HepG2 (cell line): ENCODE measurements around the gene ANKRD13C.

Experiments used
- CEBPB ChIP-seq: IDR thresholded peaks from 2 replicates; pipeline ENCODE4 v1.6.1; 2011; ENCODE audit warnings: low read depth, low read length, improper control_type of control experiment, borderline replicate concordance
- CTCF ChIP-seq: sonication (generic); formaldehyde crosslinking; IDR thresholded peaks from 2 replicates; pipeline ENCODE4 v1.5.0; 2020; ENCODE audit warnings: mild to moderate bottlenecking, missing genetic modification reagents, moderate library complexity
- NCOA1 ChIP-seq: sonication (generic); formaldehyde crosslinking; IDR thresholded peaks from 2 replicates; pipeline ENCODE4 v1.9.0; 2021; ENCODE audit warnings: missing genetic modification reagents
- SOX13 ChIP-seq, 3 experiments: fragments of 450-650 bp in 1 of 3; sonication (generic) in 1 of 3; formaldehyde crosslinking in 1 of 3; IDR thresholded peaks in 2 of 3; conservative IDR thresholded peaks in 1 of 3; 2 replicates each; pipeline versions ENCODE4 v1.5.0 to v1.6.1; 2016 to 2020; ENCODE audit warnings: antibody characterized with exemption in 1 of 3, mild to moderate bottlenecking in 1 of 3, missing compliant biosample characterization in 1 of 3, missing genetic modification reagents in 1 of 3, moderate library complexity in 1 of 3
- TBL1XR1 ChIP-seq: fragments of 150-350 bp; IDR thresholded peaks from 2 replicates; pipeline ENCODE4 v1.6.1; 2014; ENCODE audit warnings: borderline replicate concordance, low read length; ENCODE audit not compliant: partially characterized antibody
- ZMAT3 ChIP-seq: sonication (generic); formaldehyde crosslinking; conservative IDR thresholded peaks from 2 replicates; pipeline ENCODE4 v1.7.0; 2021; ENCODE audit warnings: missing genetic modification reagents

DNA sequence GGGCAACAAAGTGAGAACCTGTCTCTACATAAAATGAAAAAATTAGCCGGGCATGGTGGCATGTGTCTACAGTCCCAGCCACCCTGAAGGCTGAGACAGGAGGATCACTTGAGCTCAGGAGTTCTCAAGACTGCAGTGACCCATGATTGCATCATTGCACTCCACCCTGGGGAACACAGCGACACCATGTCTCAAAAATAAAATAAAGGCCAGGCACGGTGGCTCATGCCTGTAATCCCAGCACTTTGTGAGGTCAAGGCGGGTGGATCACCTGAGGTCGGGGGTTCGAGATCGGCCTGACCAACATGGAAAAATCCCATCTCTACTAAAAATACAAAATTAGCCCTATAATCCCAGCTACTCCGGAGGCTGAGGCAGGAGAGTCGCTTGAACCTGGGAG, 20.1 kb downstream of the ANKRD13C start:
- TF ChIP-seq NCOA1 (CRISPR knock-in tag), result no peak
- TF ChIP-seq TBL1XR1, result no peak
- no peak for TF ChIP-seq ZMAT3 (CRISPR knock-in tag)
- no peak for TF ChIP-seq CTCF (CRISPR knock-in tag)
- TF ChIP-seq CEBPB, result no peak
- no peak for TF ChIP-seq SOX13 (IDR thresholded peaks at IDR 0.05)
- TF ChIP-seq SOX13 (CRISPR knock-in tag; conservative IDR thresholded peaks at IDR 0.05 in 1 of 2, IDR thresholded peaks at IDR 0.05 in 1 of 2), result no peak
